Measurements from ENCODE around the gene CHST6.
"Not testable (repeated sequence)": the region's sequence is repeated elsewhere in the genome, so short reads cannot be mapped to it uniquely, and the experiment has no call there.

Gene CHST6

GRCh38 chr16:75495076-75495674 is at the start of gene CHST6:
Gene CHST6, minus strand, starts transcription at chr16:75495441. Its CDS starts 15,613 bp downstream, at chr16:75479828.
- DNase-seq = no peak

GRCh38 chr16:75542462-75542861 is 47.2 kb upstream of the CHST6 start:
- not testable (repeated sequence) for DNase-seq

- DNase-seq = peak; percentile 21
These were observed 46.0 kb upstream of the CHST6 start for GRCh38 chr16:75541236-75541635.

GRCh38 chr16:75538882-75539565 is 43.8 kb upstream of the CHST6 start:
- not testable (repeated sequence) for DNase-seq

GRCh38 chr16:75537776-75538175 is 42.5 kb upstream of the CHST6 start:
- no peak for DNase-seq

GRCh38 chr16:75535901-75536300 is 40.7 kb upstream of the CHST6 start, which contains the start of gene CHST5:
Gene CHST5, minus strand, starts transcription at chr16:75536108. Its CDS starts 5,724 bp downstream, at chr16:75530384.
- no peak for DNase-seq

GRCh38 chr16:75535211-75535843 is 40.1 kb upstream of the CHST6 start:
- no peak for DNase-seq

GRCh38 chr16:75534560-75535205 is 39.4 kb upstream of the CHST6 start:
- no peak for DNase-seq

- no peak for DNase-seq
These were observed 37.5 kb upstream of the CHST6 start for GRCh38 chr16:75532791-75533190.

- DNase-seq = no peak
These were observed 37.0 kb upstream of the CHST6 start for GRCh38 chr16:75532142-75532765.

- no peak for DNase-seq
These were observed 34.7 kb upstream of the CHST6 start for GRCh38 chr16:75529959-75530358.

GRCh38 chr16:75529056-75529905 is 34.0 kb upstream of the CHST6 start:
- no peak for DNase-seq

- DNase-seq = no peak
These were observed 32.6 kb upstream of the CHST6 start for GRCh38 chr16:75527825-75528299.

- DNase-seq = no peak
These were observed 31.0 kb upstream of the CHST6 start for GRCh38 chr16:75526032-75526790.

GRCh38 chr16:75519175-75519574 is 23.9 kb upstream of the CHST6 start:
- no peak for DNase-seq

GRCh38 chr16:75516189-75516966 is 21.1 kb upstream of the CHST6 start:
- DNase-seq = peak; percentile 10

GRCh38 chr16:75514296-75514695 is 19.1 kb upstream of the CHST6 start:
- no peak for DNase-seq

GRCh38 chr16:75506574-75506973 is 11.3 kb upstream of the CHST6 start:
- DNase-seq = no peak

- DNase-seq = no peak
These were observed 10.9 kb upstream of the CHST6 start for GRCh38 chr16:75506107-75506506.

- no peak for DNase-seq
These were observed 8.6 kb upstream of the CHST6 start for GRCh38 chr16:75503801-75504200.
